ENCODE data around the gene SLC22A23.

GRCh38 chr6:3380344-3381232, 76.3 kb downstream of the SLC22A23 start:
- TF ChIP-seq, protein P1, sequence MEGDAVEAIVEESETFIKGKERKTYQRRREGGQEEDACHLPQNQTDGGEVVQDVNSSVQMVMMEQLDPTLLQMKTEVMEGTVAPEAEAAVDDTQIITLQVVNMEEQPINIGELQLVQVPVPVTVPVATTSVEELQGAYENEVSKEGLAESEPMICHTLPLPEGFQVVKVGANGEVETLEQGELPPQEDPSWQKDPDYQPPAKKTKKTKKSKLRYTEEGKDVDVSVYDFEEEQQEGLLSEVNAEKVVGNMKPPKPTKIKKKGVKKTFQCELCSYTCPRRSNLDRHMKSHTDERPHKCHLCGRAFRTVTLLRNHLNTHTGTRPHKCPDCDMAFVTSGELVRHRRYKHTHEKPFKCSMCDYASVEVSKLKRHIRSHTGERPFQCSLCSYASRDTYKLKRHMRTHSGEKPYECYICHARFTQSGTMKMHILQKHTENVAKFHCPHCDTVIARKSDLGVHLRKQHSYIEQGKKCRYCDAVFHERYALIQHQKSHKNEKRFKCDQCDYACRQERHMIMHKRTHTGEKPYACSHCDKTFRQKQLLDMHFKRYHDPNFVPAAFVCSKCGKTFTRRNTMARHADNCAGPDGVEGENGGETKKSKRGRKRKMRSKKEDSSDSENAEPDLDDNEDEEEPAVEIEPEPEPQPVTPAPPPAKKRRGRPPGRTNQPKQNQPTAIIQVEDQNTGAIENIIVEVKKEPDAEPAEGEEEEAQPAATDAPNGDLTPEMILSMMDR (IDR thresholded peaks at IDR 0.05; ENCODE audit: low read length) = no peak
- no peak for TF ChIP-seq EZH2 (optimal IDR thresholded peaks at IDR 0.05; ENCODE audit: low read depth, low read length)
- TF ChIP-seq EZH2phosphoT487 (IDR thresholded peaks at IDR 0.05; ENCODE audit: low read length) = no peak

Data from MM.1S (cell line).